CD4-positive, alpha-beta T cell (primary cell): ENCODE data around the gene ACOD1. TPM values are rescaled to one million over a fixed set of nuclear protein-coding genes. Genes with fewer than 3 reads are reported as not detected.
"Not testable (repeated sequence)": the region's sequence is repeated elsewhere in the genome, so short reads cannot be mapped to it uniquely, and the experiment has no call there.

Source experiments
- ATAC-seq: fragments of 200-7000 bp; cut with Tn5 transposase; one replicate; pipeline ENCODE4 v1.10.0; 2022; ENCODE audit warnings: mild to moderate bottlenecking; ENCODE audit not compliant: poor library complexity
- CTCF ChIA-PET: fragments of 350-600 bp; sonication (Branson Sonifier 250); formaldehyde crosslinking; loops from one replicate; lab custom pipeline; 2021; ENCODE audit warnings: antibody characterized with exemption, inconsistent platforms; lab: Charles Lee
- POLR2A ChIA-PET: fragments of 350-600 bp; sonication (Branson Sonifier 250); formaldehyde crosslinking; loops from one replicate; lab custom pipeline; 2021; ENCODE audit warnings: antibody characterized with exemption, inconsistent platforms; lab: Charles Lee
- DNase-seq, 14 experiments: peaks; one replicate each; pipeline ENCODE4 v3.0.0-alpha.2; 2013 to 2020; ENCODE audit warnings: mixed read lengths in 2 of 14
- H3K27ac ChIP-seq, 2 donors: one replicate each; pipeline versions ENCODE4 v1.5.1 to v1.7.0; 2013; ENCODE audit warnings: low read length in 2 of 2, low read depth in 1 of 2, mild to moderate bottlenecking in 1 of 2
- H3K27me3 ChIP-seq, 2 experiments: 1 replicate in 1 of 2; 2 replicates in 1 of 2; pipeline versions ENCODE4 v1.6.1 to v1.7.0; 2013; ENCODE audit warnings: low read length in 2 of 2, control low read depth in 1 of 2, mild to moderate bottlenecking in 1 of 2, moderate library complexity in 1 of 2; ENCODE audit not compliant: insufficient read depth in 2 of 2, control insufficient read depth in 1 of 2
- H3K36me3 ChIP-seq: one replicate; pipeline ENCODE4 v1.6.1; 2013; ENCODE audit warnings: low read length, control low read depth; ENCODE audit not compliant: insufficient read depth
- H3K4me1 ChIP-seq: one replicate; pipeline ENCODE4 v1.6.1; 2013; ENCODE audit warnings: low read length, control low read depth; ENCODE audit not compliant: insufficient read depth
- H3K4me3 ChIP-seq: one replicate; pipeline ENCODE4 v1.5.1; 2013; ENCODE audit warnings: mild to moderate bottlenecking, low read length, moderate library complexity
- H3K9me3 ChIP-seq, 2 experiments: 1 replicate in 1 of 2; 2 replicates in 1 of 2; pipeline versions ENCODE4 v1.6.1 to v1.7.0; 2013; ENCODE audit warnings: low read length in 2 of 2, mild to moderate bottlenecking in 2 of 2, control low read depth in 1 of 2, moderate library complexity in 1 of 2; ENCODE audit not compliant: control insufficient read depth in 1 of 2, insufficient read depth in 1 of 2
- H3K27ac Mint-ChIP-seq: one replicate; pipeline ENCODE4 v1.8.0; 2020; ENCODE audit warnings: mixed read lengths
- H3K27me3 Mint-ChIP-seq: one replicate; pipeline ENCODE4 v1.8.0; 2021; ENCODE audit warnings: mixed read lengths
- H3K36me3 Mint-ChIP-seq: one replicate; pipeline ENCODE4 v1.8.0; 2021; ENCODE audit warnings: low read depth, mixed read lengths
- H3K4me1 Mint-ChIP-seq: one replicate; pipeline ENCODE4 v1.8.0; 2021; ENCODE audit warnings: low read depth, mixed read lengths
- H3K4me3 Mint-ChIP-seq: one replicate; pipeline ENCODE4 v1.8.0; 2020; ENCODE audit warnings: mild to moderate bottlenecking, mixed read lengths
- H3K9me3 Mint-ChIP-seq: one replicate; pipeline ENCODE4 v1.8.0; 2020; ENCODE audit warnings: mixed read lengths
- intact Hi-C, 2 experiments: fragments of 100-400 bp; cut with DNase I in 1 of 2; cut with micrococcal nuclease in 1 of 2; formaldehyde crosslinking; loops; one replicate each; pipeline versions ENCODE4 v1.15.1 to v1.9.0; 2023 to 2025; cut with DNase I, micrococcal nuclease
- total RNA-seq, 174 experiments: library from RNA in 2 of 174; stranded (reverse) in 2 of 174; gene quantifications; one replicate each; pipeline ENCODE4 v1.2.3 and lab custom pipeline; 2021 to 2026
- TF ChIP-seq, protein P1 (sequence below): fragments of 200-600 bp; IDR thresholded peaks from one replicate; pipeline ENCODE4 v1.8.0; 2022; ENCODE audit warnings: antibody characterized with exemption, mild to moderate bottlenecking

The ACOD1 gene
- total RNA-seq, 2 experiments from 2014 or later = not detected

DNA sequence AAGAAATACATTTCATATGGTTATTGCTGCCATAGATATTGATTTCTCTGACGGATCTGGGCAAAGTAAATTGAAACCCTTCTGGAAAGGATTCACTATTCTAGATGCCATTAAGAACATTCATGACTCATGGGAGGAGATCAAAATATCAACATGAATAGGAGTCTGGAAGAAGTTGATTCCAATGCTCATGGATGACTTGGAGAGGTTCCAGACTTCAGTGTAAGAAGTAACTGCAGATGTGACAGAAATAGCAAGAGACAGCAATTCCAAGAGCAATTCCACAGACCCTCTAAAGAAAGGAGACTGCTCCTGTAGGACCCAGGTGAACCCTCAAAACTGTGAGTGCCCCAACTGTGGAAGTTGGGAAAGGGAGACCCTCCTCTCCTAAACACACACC is 31.2 kb upstream of the ACOD1 start:
- Mint-ChIP-seq H3K36me3 (no peaks in the 10 kb centered on the region), H3K27me3 (peaks cover 22% of the 10 kb centered on the region), H3K27ac (no peak overlapping the region), H3K4me3 (no peak overlapping the region), H3K4me1 (no peaks in the 10 kb centered on the region), H3K9me3 (no peaks in the 10 kb centered on the region)
- DNase-seq (no peak), ATAC-seq (no peak)
- ChIA-PET CTCF (no interaction called here), POLR2A (no interaction called here)
- H3K4me3 ChIP-seq = no peak overlapping the region
- intact Hi-C loops = no loop called here
- TF ChIP-seq, protein P1, sequence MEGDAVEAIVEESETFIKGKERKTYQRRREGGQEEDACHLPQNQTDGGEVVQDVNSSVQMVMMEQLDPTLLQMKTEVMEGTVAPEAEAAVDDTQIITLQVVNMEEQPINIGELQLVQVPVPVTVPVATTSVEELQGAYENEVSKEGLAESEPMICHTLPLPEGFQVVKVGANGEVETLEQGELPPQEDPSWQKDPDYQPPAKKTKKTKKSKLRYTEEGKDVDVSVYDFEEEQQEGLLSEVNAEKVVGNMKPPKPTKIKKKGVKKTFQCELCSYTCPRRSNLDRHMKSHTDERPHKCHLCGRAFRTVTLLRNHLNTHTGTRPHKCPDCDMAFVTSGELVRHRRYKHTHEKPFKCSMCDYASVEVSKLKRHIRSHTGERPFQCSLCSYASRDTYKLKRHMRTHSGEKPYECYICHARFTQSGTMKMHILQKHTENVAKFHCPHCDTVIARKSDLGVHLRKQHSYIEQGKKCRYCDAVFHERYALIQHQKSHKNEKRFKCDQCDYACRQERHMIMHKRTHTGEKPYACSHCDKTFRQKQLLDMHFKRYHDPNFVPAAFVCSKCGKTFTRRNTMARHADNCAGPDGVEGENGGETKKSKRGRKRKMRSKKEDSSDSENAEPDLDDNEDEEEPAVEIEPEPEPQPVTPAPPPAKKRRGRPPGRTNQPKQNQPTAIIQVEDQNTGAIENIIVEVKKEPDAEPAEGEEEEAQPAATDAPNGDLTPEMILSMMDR = no peak
- H3K27me3 ChIP-seq = peaks cover 0 to 3% of the 10 kb centered on the region in 2 experiments
- H3K4me1 ChIP-seq = no peaks in the 10 kb centered on the region
- no peaks in the 10 kb centered on the region for H3K36me3 ChIP-seq
- H3K27ac ChIP-seq = no peak overlapping the region
- no peaks in the 10 kb centered on the region for H3K9me3 ChIP-seq

DNA sequence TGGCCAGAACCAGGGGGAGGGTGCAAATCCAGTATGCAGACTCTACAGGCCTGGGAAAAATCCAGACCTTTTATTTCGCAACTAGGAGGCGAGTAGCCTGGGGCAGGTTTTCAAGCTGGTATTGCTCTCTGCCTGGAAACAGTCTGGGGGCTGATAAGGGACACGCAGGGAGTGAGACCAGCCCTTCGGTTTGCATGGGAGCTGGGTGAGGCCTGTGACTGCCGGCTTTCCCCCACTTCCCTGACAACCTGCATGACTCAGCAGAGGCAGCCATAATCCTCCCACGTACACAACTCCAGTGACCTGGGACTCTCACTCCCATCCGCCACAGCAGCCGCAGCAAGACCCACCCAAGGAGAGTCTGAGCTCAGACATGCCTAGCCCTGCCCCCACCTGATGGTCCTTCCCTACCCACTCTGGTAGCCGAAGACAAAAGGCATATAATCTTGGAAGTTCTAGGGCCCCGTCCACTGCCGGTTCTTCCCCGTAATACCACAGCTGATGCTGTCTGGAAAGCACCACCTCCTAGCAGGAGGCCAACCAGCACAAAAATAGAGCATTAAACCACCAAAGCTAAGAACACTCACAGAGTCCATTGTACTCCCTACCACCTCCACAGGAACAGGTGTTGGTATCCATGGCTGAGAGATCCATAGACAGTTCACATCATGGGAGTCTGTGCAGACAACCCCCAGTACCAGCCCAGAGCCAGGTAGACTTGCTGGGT is 30.4 kb upstream of the ACOD1 start:
- intact Hi-C loops, H3K27ac Mint-ChIP-seq, H3K9me3 ChIP-seq, DNase-seq, POLR2A ChIA-PET, H3K4me3 ChIP-seq, H3K4me1 ChIP-seq, H3K4me3 Mint-ChIP-seq, H3K36me3 ChIP-seq, H3K9me3 Mint-ChIP-seq, H3K36me3 Mint-ChIP-seq, H3K27ac ChIP-seq, ATAC-seq, H3K4me1 Mint-ChIP-seq, CTCF ChIA-PET, H3K27me3 ChIP-seq: not testable (repeated sequence)
- H3K27me3 Mint-ChIP-seq = peaks cover 22% of the 10 kb centered on the region

DNA sequence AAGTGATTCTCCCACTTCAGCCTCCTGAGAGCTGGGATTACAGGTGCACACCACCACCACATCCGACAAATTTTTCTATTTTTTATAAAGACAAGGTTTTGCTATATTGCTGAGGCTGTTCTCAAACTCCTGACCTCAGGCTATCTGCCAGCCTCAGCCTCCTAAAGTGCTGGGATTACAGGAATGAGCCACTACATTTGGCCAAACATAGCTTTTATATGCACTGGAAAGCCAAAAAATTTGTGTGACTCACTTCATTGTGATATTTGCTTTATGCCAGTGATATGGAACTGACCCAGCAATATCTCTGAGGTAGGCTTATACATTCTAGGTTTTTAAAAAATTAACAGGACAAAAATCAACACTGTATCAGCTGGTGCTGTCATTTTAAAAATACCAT is 26.8 kb upstream of the ACOD1 start:
- Mint-ChIP-seq H3K4me3 (no peak overlapping the region), H3K36me3 (no peaks in the 10 kb centered on the region), H3K27ac (no peak overlapping the region), H3K9me3 (no peaks in the 10 kb centered on the region), H3K27me3 (peaks cover 5% of the 10 kb centered on the region), H3K4me1 (no peaks in the 10 kb centered on the region)
- Histone ChIP-seq H3K4me3 (no peak overlapping the region), H3K4me1 (no peaks in the 10 kb centered on the region), H3K9me3 (no peaks in the 10 kb centered on the region), H3K27me3 (no peaks in the 10 kb centered on the region), H3K27ac (no peak overlapping the region), H3K36me3 (no peaks in the 10 kb centered on the region)
- ChIA-PET POLR2A (no interaction called here), CTCF (no interaction called here)
- DNase-seq (no peak), ATAC-seq (no peak)
- TF ChIP-seq, protein P1 = no peak
- intact Hi-C loops = no loop called here

DNA sequence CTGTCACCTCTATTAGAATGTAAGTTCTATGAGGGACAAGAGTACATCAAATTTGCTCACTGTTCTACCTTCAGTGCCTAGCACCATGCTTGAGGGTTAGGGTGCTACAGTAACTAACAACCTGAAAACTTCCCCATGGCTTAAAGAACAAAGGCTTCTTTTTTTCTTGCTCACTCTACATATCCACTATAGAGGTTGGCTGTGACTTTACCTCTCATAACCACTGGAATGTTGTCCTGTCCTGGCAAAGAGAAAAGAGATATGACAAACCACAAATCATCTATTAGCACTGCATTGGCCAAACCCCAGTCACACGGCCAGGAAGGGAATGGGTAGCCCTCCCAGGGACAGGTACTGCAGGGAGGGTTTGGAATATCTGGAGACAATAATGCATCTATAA is 23.2 kb upstream of the ACOD1 start:
- no peaks in the 10 kb centered on the region for H3K27me3 Mint-ChIP-seq
- no peak overlapping the region for H3K27ac Mint-ChIP-seq
- TF ChIP-seq, protein P1 = no peak
- no peaks in the 10 kb centered on the region for H3K4me1 Mint-ChIP-seq
- no peak for ATAC-seq
- no peaks in the 10 kb centered on the region for H3K27me3 ChIP-seq
- H3K9me3 ChIP-seq = no peaks in the 10 kb centered on the region
- ChIA-PET POLR2A (no interaction called here), CTCF (no interaction called here)
- no peaks in the 10 kb centered on the region for H3K4me1 ChIP-seq
- H3K4me3 Mint-ChIP-seq = no peak overlapping the region
- no peak for DNase-seq
- intact Hi-C loops = no loop called here
- H3K4me3 ChIP-seq = no peak overlapping the region
- no peaks in the 10 kb centered on the region for H3K36me3 ChIP-seq
- H3K9me3 Mint-ChIP-seq = no peaks in the 10 kb centered on the region
- H3K27ac ChIP-seq = no peak overlapping the region
- H3K36me3 Mint-ChIP-seq = no peaks in the 10 kb centered on the region
